Renal cortical epithelial cell (primary cell): ENCODE data around the gene CAPN3. TPM values are rescaled to one million over a fixed set of nuclear protein-coding genes. Genes with fewer than 3 reads are reported as not detected.
"Not testable (repeated sequence)": the region's sequence is repeated elsewhere in the genome, so short reads cannot be mapped to it uniquely, and the experiment has no call there.

Experiments used
- DNase-seq: peaks from one replicate; pipeline ENCODE4 v3.0.0-alpha.2; 2011; ENCODE audit warnings: low read depth
- total RNA-seq: library from RNA; depleted of rRNA; stranded (reverse); fragments of >200 nt; gene quantifications from 2 replicates; pipeline ENCODE4 v1.2.3, GENCODE V29; 2014

The CAPN3 gene
- 0.35 and 3.6 TPM in 2 replicates for total RNA-seq

DNA sequence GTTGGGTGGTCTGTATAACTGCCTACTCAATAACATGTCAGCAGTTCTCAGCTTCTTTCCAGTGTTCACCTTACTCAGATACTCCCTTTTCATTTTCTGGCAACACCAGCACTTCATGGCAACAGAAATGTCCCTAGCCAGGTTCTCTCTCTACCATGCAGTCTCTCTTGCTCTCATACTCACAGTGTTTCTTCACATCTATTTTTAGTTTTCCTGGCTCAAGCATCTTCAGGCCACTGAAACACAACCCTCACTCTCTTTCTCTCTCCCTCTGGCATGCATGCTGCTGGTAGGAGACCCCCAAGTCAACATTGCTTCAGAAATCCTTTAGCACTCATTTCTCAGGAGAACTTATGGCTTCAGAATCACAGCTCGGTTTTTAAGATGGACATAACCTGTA, at the start of gene CAPN3:
TSS of gene CAPN3 (plus strand) at position 253 of the 400 bp plus-strand sequence. CDS start 305 bp downstream, outside the sequence.
- no peak for DNase-seq

- DNase-seq: no peak
These were observed 45.8 kb upstream of the CAPN3 start for GRCh38 chr15:42313463-42313862.

- no peak for DNase-seq
These were observed 44.5 kb upstream of the CAPN3 start for GRCh38 chr15:42314818-42315217.

- no peak for DNase-seq
These were observed 43.8 kb upstream of the CAPN3 start for GRCh38 chr15:42315521-42315920.

DNA sequence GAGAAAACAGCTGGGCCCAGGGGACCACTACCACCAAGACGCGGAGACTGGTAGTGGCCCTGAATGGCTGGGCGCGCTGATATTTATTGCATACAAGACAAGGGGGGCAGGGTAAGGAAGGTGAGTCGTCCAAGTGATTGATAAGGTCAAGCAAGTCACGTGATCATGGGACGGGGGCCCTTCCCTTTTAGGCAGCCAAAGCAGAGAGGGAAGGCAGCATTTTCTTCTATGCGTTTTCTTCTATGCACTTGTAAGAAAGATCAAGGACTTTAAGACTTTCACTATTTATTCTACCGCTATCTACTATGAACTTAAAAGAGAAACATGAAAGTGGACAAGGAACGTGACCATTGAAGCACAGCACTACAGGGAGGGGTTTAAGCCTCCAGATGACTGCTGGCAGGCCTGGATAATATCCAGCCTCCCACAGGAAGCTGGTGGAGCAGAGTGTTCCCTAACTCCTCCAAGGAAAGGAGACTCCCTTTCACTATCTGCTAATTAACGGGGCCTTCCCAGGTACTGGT, 43.0 kb upstream of the CAPN3 start:
- DNase-seq: not testable (repeated sequence)

- no peak for DNase-seq
These were observed 40.1 kb upstream of the CAPN3 start for GRCh38 chr15:42319206-42319605.

DNA sequence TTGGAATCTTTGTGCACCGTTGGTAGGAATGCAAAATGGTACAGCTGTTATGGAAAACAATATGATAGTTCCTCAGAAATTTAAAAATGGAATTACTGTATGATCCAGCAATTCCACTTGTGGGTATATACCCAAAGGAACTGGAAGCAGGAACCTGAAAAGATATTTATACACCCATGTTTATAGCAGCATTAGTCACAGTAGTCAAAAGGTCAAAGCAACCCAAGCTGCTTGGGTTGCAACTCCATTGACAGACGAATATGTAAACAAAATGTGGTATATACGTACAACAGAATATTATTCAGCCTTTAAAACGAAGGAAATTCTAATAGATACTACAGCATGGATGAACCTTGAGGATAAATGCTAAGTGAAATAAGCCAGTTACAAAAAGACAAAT, 35.0 kb upstream of the CAPN3 start:
- no peak for DNase-seq

GRCh38 chr15:42329161-42329560, 30.1 kb upstream of the CAPN3 start:
- DNase-seq: no peak

GRCh38 chr15:42329992-42330391, 29.3 kb upstream of the CAPN3 start:
- no peak for DNase-seq

- no peak for DNase-seq
These were observed 28.1 kb upstream of the CAPN3 start for GRCh38 chr15:42331235-42331634.

DNA sequence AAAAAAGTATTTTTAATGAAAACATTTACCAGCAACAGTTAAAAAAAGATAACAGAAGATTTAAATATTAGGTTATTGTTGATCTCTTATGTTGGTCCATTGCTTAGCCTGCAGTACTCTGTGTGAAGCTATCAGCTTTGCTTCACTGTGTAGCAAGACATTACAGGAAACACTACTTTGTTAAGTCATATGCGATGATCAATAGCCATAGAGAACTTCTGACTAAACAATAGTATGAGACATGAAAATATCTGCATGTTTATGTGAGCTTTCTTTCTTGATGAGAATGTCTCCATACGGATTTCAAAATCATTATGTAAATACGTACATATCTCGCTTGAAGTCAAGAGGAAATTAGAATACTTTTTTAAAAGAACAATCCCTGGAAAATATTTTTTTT, 27.0 kb upstream of the CAPN3 start:
- no peak for DNase-seq

- no peak for DNase-seq
These were observed 24.2 kb upstream of the CAPN3 start for GRCh38 chr15:42335074-42335473.

GRCh38 chr15:42336650-42337049, 22.7 kb upstream of the CAPN3 start:
- not testable (repeated sequence) for DNase-seq

- not testable (repeated sequence) for DNase-seq
These were observed 22.2 kb upstream of the CAPN3 start for GRCh38 chr15:42337104-42337503.

DNA sequence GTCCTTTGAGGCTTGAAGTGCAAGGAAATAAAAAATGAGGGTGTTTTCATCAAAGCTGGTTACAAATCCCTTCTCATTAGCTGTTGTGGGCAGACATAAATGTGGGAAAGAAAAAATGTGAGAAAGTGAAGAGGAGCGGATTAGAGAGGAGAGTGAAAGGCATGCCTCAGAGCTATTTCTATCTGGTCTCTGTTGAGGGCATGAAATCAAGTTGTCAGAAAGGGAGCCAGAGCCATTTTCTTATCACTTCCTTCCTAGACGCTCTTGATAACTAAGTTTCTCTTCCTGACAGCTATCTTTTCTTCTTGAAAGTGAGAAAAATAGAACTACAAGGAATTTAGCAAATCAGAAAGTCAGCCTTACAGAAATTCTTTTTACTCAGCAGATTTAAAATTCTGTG, 20.8 kb upstream of the CAPN3 start:
- DNase-seq: no peak

DNA sequence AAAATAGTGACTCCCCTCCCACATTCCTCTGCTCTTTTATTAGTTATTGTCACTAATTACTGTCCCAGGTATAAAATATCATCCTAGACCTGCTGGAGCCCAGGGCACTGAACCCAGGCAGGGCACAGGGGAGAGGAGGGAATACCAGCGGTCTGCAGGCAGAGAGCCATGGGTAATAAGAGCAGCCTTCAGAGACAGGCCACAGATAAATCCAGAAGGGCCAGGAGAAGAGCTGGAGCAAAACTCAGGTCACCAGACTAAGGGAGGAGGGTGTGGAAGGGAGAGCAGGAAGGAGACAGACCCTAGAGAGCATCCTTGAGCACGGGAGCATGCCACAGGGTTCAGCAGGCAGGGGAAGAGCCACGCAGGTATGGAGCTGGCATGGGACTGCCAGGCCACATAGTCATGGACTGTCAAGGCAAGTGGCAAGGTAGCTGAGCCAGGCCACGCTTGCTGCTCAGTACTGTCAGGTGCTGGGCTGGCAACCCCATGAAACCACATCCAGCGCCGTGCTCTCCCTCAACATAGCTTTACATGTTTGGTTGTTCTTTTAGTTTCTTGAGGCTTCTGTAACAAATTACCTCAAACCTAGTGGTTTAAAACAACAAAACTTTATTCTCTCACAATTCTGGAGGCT, 15.6 kb upstream of the CAPN3 start:
- no peak for DNase-seq

DNA sequence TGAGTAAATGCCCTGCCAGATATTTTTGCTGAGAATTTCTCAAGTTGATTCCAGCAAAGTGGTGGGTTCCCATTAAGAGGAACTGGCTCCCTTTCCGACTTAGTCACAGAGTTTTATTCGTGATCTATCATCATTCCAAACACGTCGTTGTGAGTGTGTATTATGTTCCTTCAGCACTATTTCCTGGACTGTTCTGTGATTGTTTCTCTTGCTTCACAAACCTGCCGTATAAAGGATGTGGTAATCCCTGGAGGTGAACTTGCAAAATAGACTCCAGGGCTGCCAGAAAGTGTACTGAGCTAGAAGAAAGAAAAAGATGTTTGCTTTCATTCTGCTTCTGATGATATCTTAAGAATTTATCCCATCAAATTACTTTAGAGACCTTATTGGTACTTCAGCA, 14.5 kb upstream of the CAPN3 start:
- DNase-seq: peak; percentile 71

DNA sequence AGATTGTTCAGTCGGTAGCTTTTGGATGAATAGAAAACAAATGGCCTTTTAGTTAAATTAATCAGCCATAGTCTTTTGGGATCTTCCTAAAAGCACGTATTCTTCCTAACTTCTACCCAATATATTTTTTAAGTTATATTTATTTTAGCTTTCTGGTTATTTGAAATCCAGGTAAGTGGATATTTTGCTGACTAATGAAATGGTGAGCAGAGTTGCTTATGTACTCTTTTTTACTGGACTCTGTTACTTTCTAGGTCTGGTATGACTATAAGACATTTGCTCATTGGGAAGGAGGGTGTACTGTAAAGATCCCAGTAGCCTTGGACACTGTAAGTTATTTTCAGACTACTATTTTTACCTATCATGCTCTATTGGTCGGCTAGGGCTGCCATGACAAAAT, 13.8 kb upstream of the CAPN3 start:
- no peak for DNase-seq

DNA sequence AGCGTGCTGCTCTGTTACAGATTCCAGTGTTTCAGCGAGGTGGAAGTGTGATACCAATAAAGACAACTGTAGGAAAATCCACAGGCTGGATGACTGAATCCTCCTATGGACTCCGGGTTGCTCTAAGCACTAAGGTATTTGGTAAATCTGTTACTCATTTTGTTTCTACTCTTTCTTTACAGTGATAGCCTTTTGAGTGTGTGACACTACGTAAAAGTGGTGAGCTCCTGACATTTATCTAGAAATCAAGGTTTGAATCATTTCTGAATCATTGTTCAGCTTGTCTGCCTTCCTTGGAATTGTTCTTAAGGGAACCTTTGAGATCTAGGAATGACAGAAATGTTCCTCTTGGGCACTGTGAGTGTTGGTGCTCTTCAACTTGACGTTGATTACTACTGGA, 11.2 kb upstream of the CAPN3 start:
- DNase-seq: no peak

DNA sequence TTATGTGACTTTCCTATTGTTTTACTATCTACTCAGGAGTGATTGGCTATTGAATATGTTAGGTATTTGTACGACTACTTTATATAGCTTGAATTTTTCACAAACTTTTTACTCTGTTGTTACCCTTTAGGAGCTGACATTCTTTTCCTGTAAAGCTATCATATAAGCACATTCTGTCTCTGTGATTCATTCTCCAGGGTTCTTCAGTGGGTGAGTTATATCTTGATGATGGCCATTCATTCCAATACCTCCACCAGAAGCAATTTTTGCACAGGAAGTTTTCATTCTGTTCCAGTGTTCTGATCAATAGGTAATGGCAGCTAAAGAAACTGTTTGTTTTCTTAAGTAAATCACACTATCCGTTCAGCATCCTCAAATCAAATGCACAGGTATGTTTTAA, 10.1 kb upstream of the CAPN3 start:
- DNase-seq: no peak

GRCh38 chr15:42352401-42352800, 6.9 kb upstream of the CAPN3 start:
- DNase-seq: no peak

DNA sequence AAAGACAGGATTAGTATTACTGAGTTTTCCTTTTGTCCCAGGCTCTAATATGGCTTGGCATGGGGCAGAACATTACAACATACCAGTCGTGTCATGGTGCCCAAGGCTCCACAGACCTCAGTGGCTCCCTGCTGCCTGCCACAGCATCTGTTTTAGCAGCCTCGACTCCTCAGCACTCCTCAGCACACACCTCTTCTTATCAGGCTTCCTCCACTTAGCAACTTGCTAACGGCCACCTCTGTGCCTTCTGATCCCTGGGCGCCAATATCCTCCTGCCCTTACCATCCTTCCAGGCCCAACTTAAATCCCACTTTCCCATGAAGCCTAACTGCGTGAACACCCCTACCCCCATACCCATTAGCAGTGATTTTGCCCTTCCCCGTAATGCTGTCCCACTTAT, 6.2 kb upstream of the CAPN3 start:
- no peak for DNase-seq

- DNase-seq: no peak
These were observed 4.5 kb upstream of the CAPN3 start for GRCh38 chr15:42354824-42355223.

- no peak for DNase-seq
These were observed 4.0 kb upstream of the CAPN3 start for GRCh38 chr15:42355291-42355690.
